Subcutaneous abdominal adipose tissue (tissue), 5 donors: ENCODE data around the gene TMEM174.

Experiments
- H3K27ac ChIP-seq: one replicate; pipeline ENCODE4 v1.7.0; 2013; ENCODE audit warnings: low read depth, mild to moderate bottlenecking, inconsistent platforms, low read length, moderate library complexity
- H3K27me3 ChIP-seq, 5 donors: one replicate each; pipeline ENCODE4 v1.7.0; 2013; ENCODE audit warnings: low read length in 5 of 5, inconsistent platforms in 1 of 5; ENCODE audit not compliant: control insufficient read depth in 5 of 5, insufficient read depth in 4 of 5
- H3K36me3 ChIP-seq, 5 donors: one replicate each; pipeline ENCODE4 v1.7.0; 2013; ENCODE audit warnings: low read length in 5 of 5; ENCODE audit not compliant: control insufficient read depth in 5 of 5, insufficient read depth in 5 of 5
- H3K4me1 ChIP-seq, 5 donors: one replicate each; pipeline ENCODE4 v1.7.0; 2013; ENCODE audit warnings: low read length in 5 of 5, mild to moderate bottlenecking in 3 of 5, moderate library complexity in 1 of 5; ENCODE audit not compliant: control insufficient read depth in 5 of 5, insufficient read depth in 5 of 5
- H3K4me3 ChIP-seq, 5 donors: one replicate each; pipeline ENCODE4 v1.7.0; 2013; ENCODE audit warnings: low read length in 5 of 5, low read depth in 1 of 5
- H3K9ac ChIP-seq, 5 donors: one replicate each; pipeline ENCODE4 v1.7.0; 2013; ENCODE audit warnings: low read length in 5 of 5, mild to moderate bottlenecking in 4 of 5, moderate library complexity in 3 of 5
- H3K9me3 ChIP-seq, 5 donors: one replicate each; pipeline ENCODE4 v1.7.0; 2013; ENCODE audit warnings: low read length in 5 of 5; ENCODE audit not compliant: control insufficient read depth in 5 of 5
- donor health status: healthy.
- donor health status: healthy.
- donor health status: healthy.
- donor health status: healthy.
- donor health status: healthy.

Gene TMEM174

DNA sequence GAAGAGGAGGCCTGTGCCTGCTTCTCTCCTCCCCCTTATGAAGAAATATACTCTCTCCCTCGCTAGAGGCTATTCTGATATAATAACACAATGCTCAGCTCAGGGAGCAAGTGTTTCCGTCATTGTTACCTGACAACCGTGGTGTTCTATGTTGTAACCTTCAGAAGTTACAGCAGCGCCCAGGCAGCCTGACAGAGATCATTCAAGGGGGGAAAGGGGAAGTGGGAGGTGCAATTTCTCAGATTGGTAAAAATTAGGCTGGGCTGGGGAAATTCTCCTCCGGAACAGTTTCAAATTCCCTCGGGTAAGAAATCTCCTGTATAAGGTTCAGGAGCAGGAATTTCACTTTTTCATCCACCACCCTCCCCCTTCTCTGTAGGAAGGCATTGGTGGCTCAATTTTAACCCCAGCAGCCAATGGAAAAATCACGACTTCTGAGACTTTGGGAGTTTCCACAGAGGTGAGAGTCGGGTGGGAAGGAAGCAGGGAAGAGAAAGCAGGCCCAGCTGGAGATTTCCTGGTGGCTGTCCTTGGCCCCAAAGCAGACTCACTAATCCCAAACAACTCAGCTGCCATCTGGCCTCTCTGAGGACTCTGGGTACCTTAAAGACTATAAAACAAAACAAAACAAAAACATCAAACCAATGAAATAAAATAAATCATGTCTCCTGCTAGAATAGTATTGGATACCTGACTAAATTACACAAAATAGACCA, 1.3 kb downstream of the TMEM174 start:
- Histone ChIP-seq H3K36me3 (no peaks in the 10 kb centered on the region), H3K4me3 (no peak overlapping the region), H3K27me3 (peaks cover 0 to 16% (median 5%) of the 10 kb centered on the region in 5 donors), H3K9me3 (no peaks in the 10 kb centered on the region), H3K9ac (peak overlapping the region in 1 of 5 donors; percentile 8), H3K27ac (no peak overlapping the region), H3K4me1 (peaks cover 0 to 8% (median 0%) of the 10 kb centered on the region in 5 donors)

- H3K27me3 ChIP-seq: peaks cover 0 to 16% (median 5%) of the 10 kb centered on the region in 5 donors
- H3K36me3 ChIP-seq: no peaks in the 10 kb centered on the region
- H3K9me3 ChIP-seq: no peaks in the 10 kb centered on the region
- H3K27ac ChIP-seq: no peak overlapping the region
- no peak overlapping the region for H3K9ac ChIP-seq
- H3K4me1 ChIP-seq: peaks cover 0 to 8% (median 0%) of the 10 kb centered on the region in 5 donors
- no peak overlapping the region for H3K4me3 ChIP-seq
These were observed 3.3 kb downstream of the TMEM174 start for GRCh38 chr5:73176250-73176649.

- Histone ChIP-seq H3K4me1 (peaks cover 0 to 8% (median 0%) of the 10 kb centered on the region in 5 donors), H3K9ac (no peak overlapping the region), H3K36me3 (no peaks in the 10 kb centered on the region), H3K4me3 (no peak overlapping the region), H3K27ac (no peak overlapping the region), H3K9me3 (no peaks in the 10 kb centered on the region), H3K27me3 (peaks cover 1 to 11% (median 5%) of the 10 kb centered on the region in 5 donors)
These were observed 5.3 kb downstream of the TMEM174 start for GRCh38 chr5:73178265-73178664.

DNA sequence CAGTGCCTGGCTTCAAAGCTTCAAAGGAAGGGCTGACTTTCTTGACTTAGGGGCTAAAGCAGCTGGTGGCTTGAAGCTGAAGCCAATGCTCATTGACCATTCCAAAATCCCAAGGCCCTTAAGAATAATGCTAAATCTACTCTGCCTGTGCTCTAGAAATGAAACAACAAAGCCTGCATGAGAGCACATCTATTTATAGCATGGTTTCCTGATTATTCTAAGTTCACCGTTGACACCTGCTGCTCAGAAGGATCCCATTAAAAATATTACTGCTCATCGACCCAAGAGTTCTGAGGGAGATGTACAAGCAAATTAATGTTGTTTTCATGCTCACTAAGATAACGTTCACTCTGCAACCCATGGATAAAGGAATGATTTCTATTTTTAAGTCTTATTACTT, 6.7 kb downstream of the TMEM174 start:
- H3K27ac ChIP-seq: no peak overlapping the region
- no peaks in the 10 kb centered on the region for H3K4me1 ChIP-seq
- no peak overlapping the region for H3K4me3 ChIP-seq
- H3K27me3 ChIP-seq: peaks cover 8 to 14% (median 12%) of the 10 kb centered on the region in 5 donors
- no peak overlapping the region for H3K9ac ChIP-seq
- peaks cover 0 to 9% (median 6%) of the 10 kb centered on the region in 5 donors for H3K9me3 ChIP-seq
- no peaks in the 10 kb centered on the region for H3K36me3 ChIP-seq

- no peaks in the 10 kb centered on the region for H3K4me1 ChIP-seq
- H3K4me3 ChIP-seq: no peak overlapping the region
- H3K9ac ChIP-seq: no peak overlapping the region
- peaks cover 3 to 13% (median 7%) of the 10 kb centered on the region in 5 donors for H3K9me3 ChIP-seq
- no peaks in the 10 kb centered on the region for H3K36me3 ChIP-seq
- H3K27me3 ChIP-seq: peaks cover 8 to 14% (median 11%) of the 10 kb centered on the region in 5 donors
- no peak overlapping the region for H3K27ac ChIP-seq
These were observed 7.6 kb downstream of the TMEM174 start for GRCh38 chr5:73180566-73180965.

DNA sequence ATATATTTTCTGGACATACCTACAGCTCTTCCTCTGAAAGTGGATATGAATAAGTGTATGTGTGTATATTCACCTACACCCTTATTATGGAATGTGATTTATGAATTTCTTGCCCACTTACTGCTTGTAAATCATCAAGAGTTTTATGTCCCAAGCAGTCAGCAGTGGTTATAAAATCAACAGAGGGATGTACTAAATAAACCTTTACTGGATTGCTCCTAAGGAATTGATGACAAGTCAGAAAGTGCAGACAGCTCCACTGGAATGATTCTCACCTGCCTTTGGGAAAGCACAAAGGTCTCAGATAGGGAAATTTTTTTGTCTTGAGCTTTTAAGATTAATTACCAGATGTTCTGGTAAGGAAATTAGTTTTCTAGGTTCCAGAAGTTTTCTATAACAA, 9.3 kb downstream of the TMEM174 start:
- Histone ChIP-seq H3K27me3 (peaks cover 8 to 18% (median 10%) of the 10 kb centered on the region in 5 donors), H3K9ac (no peak overlapping the region), H3K27ac (no peak overlapping the region), H3K4me3 (no peak overlapping the region), H3K9me3 (peaks cover 3 to 13% (median 7%) of the 10 kb centered on the region in 5 donors), H3K36me3 (no peaks in the 10 kb centered on the region), H3K4me1 (no peaks in the 10 kb centered on the region)

GRCh38 chr5:73183000-73183399, 10.0 kb downstream of the TMEM174 start:
- no peak overlapping the region for H3K4me3 ChIP-seq
- H3K9me3 ChIP-seq: peaks cover 3 to 13% (median 7%) of the 10 kb centered on the region in 5 donors
- H3K4me1 ChIP-seq: no peaks in the 10 kb centered on the region
- no peaks in the 10 kb centered on the region for H3K36me3 ChIP-seq
- no peak overlapping the region for H3K27ac ChIP-seq
- no peak overlapping the region for H3K9ac ChIP-seq
- peaks cover 8 to 14% (median 9%) of the 10 kb centered on the region in 5 donors for H3K27me3 ChIP-seq

- Histone ChIP-seq H3K4me3 (no peak overlapping the region), H3K4me1 (no peaks in the 10 kb centered on the region), H3K27me3 (peaks cover 5 to 14% (median 8%) of the 10 kb centered on the region in 5 donors), H3K9ac (no peak overlapping the region), H3K36me3 (no peaks in the 10 kb centered on the region), H3K27ac (no peak overlapping the region), H3K9me3 (peaks cover 3 to 13% (median 7%) of the 10 kb centered on the region in 5 donors)
These were observed 10.5 kb downstream of the TMEM174 start for GRCh38 chr5:73183481-73183891.

DNA sequence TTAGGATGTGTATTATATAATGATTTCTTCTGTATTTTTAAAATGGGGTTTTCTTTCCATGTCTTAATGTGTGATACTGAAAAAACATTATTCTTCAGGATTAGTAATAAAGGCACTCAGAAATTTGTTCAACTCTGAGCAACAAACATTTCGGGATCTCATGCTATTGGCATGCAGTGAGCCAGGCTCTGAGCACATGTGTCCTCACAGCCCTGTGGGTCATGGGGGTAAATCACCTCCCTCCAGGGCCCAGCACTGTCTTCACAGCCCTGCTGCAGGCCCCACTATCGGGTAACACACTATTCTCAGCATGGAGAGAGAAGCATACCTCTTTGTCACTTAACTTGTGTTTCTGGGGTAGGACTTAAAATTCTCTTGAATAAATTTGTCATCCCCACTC, 14.0 kb downstream of the TMEM174 start:
- H3K36me3 ChIP-seq: no peaks in the 10 kb centered on the region
- peaks cover 0 to 8% (median 7%) of the 10 kb centered on the region in 5 donors for H3K4me1 ChIP-seq
- no peak overlapping the region for H3K9ac ChIP-seq
- H3K4me3 ChIP-seq: no peak overlapping the region
- peaks cover 3 to 13% (median 7%) of the 10 kb centered on the region in 5 donors for H3K9me3 ChIP-seq
- H3K27me3 ChIP-seq: peaks cover 5 to 16% (median 8%) of the 10 kb centered on the region in 5 donors
- H3K27ac ChIP-seq: no peak overlapping the region

DNA sequence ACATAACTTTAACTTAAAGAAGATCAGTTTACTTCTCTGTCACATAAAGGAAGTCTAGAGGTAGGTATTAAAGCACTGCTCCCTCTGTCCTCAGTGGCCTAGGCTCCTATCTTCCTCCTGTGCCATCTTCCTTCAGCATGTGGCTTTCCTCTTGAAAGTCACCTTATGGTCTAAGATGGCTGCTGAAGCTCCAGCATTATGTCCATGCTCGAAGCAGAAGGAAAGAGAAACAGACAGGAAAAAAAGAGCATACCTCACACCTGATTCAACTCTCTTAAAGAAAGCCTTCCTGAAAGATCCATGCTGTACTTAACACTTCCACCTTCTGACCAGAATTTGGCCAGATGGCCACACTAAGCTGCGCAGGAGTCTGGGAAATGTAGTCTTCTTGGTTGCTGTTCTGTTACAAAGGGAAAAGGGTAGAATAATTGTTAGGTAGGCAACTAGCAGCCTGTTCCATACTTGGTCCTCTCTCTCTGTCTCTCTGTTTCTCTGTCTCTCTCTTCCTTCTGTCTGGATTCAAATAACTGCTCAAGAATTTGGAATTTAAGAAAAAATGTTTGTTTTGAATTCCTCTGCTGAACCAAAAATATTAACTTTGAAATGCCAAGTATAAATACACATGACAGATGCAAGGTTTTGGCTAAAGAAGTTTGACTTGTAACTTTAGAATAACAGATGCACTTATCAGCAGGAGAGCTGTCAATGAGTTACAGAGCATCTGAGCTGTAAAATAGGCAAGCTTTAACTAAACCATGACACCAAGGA, 16.0 kb downstream of the TMEM174 start:
- H3K27ac ChIP-seq: no peak overlapping the region
- H3K9me3 ChIP-seq: peaks cover 3 to 9% (median 7%) of the 10 kb centered on the region in 5 donors
- H3K36me3 ChIP-seq: no peaks in the 10 kb centered on the region
- H3K9ac ChIP-seq: no peak overlapping the region
- no peak overlapping the region for H3K4me3 ChIP-seq
- H3K4me1 ChIP-seq: peaks cover 0 to 8% (median 7%) of the 10 kb centered on the region in 5 donors
- peaks cover 0 to 7% (median 3%) of the 10 kb centered on the region in 5 donors for H3K27me3 ChIP-seq
